ENCODE results near the gene LUZP1.

DNA sequence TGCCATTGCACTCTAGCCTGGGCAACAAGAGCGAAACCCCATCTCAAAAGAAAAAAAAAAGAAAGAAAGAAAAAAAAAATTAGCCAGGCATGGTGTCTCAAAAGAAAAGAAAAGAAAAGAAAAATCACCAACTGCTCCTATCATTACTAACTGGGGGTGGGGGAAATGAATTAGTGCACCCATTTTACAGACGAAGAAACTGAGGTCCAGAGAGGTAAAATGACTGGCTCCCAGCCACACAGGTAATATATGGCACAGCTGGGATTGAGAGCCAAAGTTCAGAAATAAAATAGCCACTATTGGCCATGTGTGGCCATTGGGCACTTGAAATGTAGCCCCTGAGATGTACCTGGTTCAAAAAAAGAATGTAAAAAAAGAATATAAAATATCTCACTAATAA, 39.9 kb upstream of the LUZP1 start:
- TF ChIP-seq, protein P1, sequence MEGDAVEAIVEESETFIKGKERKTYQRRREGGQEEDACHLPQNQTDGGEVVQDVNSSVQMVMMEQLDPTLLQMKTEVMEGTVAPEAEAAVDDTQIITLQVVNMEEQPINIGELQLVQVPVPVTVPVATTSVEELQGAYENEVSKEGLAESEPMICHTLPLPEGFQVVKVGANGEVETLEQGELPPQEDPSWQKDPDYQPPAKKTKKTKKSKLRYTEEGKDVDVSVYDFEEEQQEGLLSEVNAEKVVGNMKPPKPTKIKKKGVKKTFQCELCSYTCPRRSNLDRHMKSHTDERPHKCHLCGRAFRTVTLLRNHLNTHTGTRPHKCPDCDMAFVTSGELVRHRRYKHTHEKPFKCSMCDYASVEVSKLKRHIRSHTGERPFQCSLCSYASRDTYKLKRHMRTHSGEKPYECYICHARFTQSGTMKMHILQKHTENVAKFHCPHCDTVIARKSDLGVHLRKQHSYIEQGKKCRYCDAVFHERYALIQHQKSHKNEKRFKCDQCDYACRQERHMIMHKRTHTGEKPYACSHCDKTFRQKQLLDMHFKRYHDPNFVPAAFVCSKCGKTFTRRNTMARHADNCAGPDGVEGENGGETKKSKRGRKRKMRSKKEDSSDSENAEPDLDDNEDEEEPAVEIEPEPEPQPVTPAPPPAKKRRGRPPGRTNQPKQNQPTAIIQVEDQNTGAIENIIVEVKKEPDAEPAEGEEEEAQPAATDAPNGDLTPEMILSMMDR (IDR thresholded peaks at IDR 0.05) = no peak
- TF ChIP-seq POLR2A (IDR thresholded peaks at IDR 0.05) = no peak
